OCI-LY1 (cell line): ENCODE data around the gene MS4A12.

Source experiments
- EZH2 ChIP-seq: fragments of 200-600 bp; sonication (generic), shearing (Covaris generic); IDR thresholded peaks from 2 replicates; pipeline ENCODE4 v1.8.0; 2017; ENCODE audit warnings: borderline replicate concordance, mixed run types, mild to moderate bottlenecking, antibody characterized with exemption, low read length, moderate library complexity, mixed read lengths
- TF ChIP-seq, protein P1 (sequence below): fragments of 200-600 bp; sonication (generic), shearing (Covaris generic); IDR thresholded peaks from 2 replicates; pipeline ENCODE4 v1.5.1; 2017; ENCODE audit warnings: mild to moderate bottlenecking, antibody characterized with exemption, low read length, moderate library complexity, mixed read lengths

DNA sequence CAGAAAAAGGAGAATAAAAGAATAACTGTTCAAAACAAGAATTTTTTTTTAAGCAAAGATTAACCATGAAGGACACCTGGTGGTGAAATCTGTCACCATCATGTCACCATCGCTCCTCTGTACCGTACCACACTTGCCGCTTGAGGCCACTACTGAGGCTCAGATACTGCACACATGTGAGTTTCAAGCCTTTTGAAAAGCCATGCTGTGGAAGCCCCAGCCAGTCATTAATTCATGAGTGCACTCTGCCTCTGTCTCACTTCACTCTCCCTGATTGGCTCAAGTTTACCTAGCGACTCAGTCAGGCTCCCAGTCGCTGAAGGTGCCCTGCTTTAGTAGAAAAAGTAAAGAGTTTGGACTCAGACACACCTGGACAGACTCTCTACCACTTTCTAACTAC, 6.6 kb upstream of the MS4A12 start:
- TF ChIP-seq, protein P1, sequence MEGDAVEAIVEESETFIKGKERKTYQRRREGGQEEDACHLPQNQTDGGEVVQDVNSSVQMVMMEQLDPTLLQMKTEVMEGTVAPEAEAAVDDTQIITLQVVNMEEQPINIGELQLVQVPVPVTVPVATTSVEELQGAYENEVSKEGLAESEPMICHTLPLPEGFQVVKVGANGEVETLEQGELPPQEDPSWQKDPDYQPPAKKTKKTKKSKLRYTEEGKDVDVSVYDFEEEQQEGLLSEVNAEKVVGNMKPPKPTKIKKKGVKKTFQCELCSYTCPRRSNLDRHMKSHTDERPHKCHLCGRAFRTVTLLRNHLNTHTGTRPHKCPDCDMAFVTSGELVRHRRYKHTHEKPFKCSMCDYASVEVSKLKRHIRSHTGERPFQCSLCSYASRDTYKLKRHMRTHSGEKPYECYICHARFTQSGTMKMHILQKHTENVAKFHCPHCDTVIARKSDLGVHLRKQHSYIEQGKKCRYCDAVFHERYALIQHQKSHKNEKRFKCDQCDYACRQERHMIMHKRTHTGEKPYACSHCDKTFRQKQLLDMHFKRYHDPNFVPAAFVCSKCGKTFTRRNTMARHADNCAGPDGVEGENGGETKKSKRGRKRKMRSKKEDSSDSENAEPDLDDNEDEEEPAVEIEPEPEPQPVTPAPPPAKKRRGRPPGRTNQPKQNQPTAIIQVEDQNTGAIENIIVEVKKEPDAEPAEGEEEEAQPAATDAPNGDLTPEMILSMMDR = peak; percentile 99
- TF ChIP-seq EZH2 = no peak
